Heart left ventricle (tissue), 13 donors: Measurements from ENCODE around the gene MED22.

ENCODE experiments used
- CTCF ChIP-seq, 12 donors: fragments of 200-600 bp; sonication (generic) in 4 of 12; IDR thresholded peaks; one replicate each; pipeline versions ENCODE4 v1.5.0 to v1.8.0; 2018 to 2022; ENCODE audit warnings: antibody characterized with exemption in 12 of 12, mild to moderate bottlenecking in 5 of 12
- POLR2A ChIP-seq, 2 donors: fragments of 450-650 bp; IDR thresholded peaks; one replicate each; pipeline ENCODE4 v1.6.1; 2017; ENCODE audit warnings: antibody characterized with exemption in 2 of 2, mild to moderate bottlenecking in 2 of 2, moderate library complexity in 2 of 2
- donor health status: ischemic (EF 13 %, LVEDD 7.1; RV severe dilation, severe dysfunction).
- donor health status: DM: no; HTN: yes; CAD: no.
- donor health status: DM: no; HTN: no; CAD: no.
- donor health status: ischemic (EF 25% LVEDD 6.9; RV normal size, moderate dysfunction).
- donor health status: ischemic (EF 25% LVEDD 5.7; RV mildly dilated, moderate dysfunction).
- donor health status: ischemic (EF 35%, LVEDD 5.7; RV mildly dilated, moderate dysfunction).
- donor health status: nonischemic (EF 11% LVEDD 7.7; RV severe dilation, severe dysfunction).
- donor health status: DM: yes; HTN: yes; CAD: no.
- donor health status: PGD.
- donor health status: ischemic (EF 29% LVEDD 5.4; RV normal size, mild dysfunction).
- donor health status: nonischemic (EF 23%, LVEDD 6.1; RV moderate dilation, normal function).

DNA sequence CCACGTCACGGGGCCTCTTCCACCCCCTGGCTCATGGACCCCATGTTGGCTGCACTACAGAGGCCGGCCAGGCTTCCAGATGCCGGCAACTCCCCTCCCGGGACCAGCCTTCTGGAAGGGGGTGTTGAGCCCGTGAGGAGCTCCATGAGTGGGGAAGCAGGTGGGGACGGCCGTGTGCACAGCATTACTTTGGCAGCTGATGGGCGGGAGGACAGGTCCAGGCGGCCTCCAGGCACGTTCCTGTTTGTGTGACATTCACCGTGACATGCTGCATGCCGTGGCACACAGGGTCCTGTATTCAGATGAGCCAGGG, 43.8 kb downstream of the MED22 start:
- TF ChIP-seq CTCF (IDR thresholded peaks at IDR 0.05) = no peak
- no peak for TF ChIP-seq POLR2A (IDR thresholded peaks at IDR 0.05)
